ENCODE data around the gene ECSCR.

Gene ECSCR

GRCh38 chr5:139473565-139473964 is 11.0 kb upstream of the ECSCR start:
- no peak for DNase-seq

DNA sequence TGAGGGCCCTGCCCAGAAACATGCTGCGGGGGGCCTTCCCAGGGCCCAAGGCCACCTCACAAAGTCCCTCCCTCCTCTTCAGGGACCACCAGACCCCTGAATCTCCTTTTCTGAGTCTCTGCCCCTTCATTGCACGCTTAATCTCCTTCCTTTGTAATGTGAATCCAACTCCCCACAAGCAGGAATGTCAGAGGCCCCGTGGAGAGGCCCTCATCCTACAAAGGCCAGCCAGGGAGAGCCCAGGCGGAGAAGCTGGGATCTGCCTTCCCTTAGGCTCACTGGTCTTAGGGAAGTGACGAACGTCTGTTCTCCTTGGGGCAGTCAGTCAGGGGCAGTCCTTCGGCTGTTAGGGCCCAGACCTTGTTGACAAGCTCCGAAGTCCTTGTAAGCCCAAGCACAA is 10.6 kb upstream of the ECSCR start:
- DNase-seq, result no peak

DNA sequence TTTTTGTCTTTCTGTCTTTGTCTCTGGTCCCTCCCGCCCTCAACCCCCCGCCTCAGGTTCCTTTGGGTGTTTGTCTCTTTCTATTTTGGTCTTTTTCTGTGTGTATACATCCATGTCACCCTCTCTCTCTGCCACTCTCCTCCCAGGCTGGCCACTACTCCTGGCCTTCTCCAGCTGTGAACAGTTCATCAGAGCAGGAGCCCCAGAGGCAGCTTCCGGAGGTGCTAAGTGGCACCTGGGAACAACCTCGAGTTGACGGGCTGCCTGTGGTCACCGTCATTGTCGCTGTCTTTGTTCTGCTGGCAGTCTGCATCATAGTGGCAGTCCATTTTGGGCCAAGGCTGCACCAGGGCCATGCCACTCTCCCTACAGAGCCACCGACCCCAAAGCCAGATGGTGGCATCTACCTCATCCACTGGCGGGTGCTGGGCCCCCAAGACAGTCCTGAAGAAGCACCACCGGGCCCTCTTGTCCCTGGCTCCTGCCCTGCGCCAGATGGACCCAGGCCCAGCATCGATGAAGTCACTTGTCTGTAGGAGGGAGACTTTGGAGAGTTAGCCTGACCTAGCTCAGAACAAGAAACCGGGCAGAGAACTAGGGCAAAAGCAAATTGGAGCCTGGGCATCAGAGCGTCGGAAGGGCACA is 10.0 kb upstream of the ECSCR start:
- DNase-seq, result no peak

DNA sequence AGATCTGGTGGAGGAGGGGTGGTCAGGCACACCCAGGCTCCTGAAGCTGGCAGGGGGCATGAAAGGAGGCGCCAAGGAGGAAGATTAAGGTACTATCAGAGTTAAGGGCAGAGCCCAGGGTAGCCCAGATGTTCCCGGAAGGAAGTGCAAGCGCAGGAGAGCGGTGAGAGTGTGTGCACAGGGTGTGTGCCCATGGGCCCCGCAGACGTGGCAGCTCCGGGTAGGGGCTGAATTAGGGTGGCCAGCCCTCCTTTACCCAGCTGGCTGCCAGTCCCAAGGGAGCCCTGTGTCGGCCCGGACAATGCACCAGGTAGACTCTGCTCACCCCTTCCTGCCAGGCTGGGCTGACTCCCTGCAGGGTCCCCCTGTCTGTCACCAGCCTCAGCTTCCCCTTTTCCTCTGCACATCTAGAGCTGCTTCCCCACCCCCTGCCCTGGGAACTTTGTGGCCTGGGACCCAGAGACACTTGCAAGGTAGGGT is 8.3 kb upstream of the ECSCR start, which contains the start of gene SMIM33:
Gene SMIM33 (plus strand): TSS at position 184 of the 480 bp plus-strand sequence. CDS start 118 bp downstream, at position 302.
- DNase-seq, result peak; percentile 28 to 44

GRCh38 chr5:139468421-139468931 is 5.9 kb upstream of the ECSCR start:
- DNase-seq, result no peak

GRCh38 chr5:139461698-139462097 is 845 bp downstream of the ECSCR start:
- no peak for DNase-seq

GRCh38 chr5:139461176-139461575 is 1.4 kb downstream of the ECSCR start:
- no peak for DNase-seq

GRCh38 chr5:139460455-139460854 is 2.1 kb downstream of the ECSCR start:
- DNase-seq, result no peak

GRCh38 chr5:139459451-139459934 is 3.0 kb downstream of the ECSCR start:
- no peak for DNase-seq

- DNase-seq, result peak; percentile 75 to 77
These were observed 3.7 kb downstream of the ECSCR start for GRCh38 chr5:139458580-139459407.

GRCh38 chr5:139457653-139458306 is 4.8 kb downstream of the ECSCR start:
- DNase-seq, result no peak

DNA sequence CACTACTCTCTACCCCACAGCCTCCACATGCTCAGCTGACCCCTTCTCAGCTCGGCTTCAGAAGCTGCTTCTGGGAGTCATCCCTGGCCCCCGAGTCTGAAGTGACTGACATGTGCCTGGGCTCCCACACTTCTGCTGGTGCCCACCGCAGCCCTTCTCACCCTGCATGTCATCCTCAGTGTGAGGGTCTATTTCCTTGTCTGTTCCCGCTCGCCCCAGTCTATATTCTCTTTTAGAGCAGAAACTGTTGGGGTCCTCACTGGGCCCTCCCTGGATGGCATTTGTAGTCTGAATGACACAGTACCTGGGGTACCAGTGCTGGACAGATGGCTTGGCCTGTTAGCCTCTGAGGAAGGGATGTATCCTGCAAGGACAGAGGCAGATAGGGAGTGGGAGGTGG is 5.3 kb downstream of the ECSCR start:
- DNase-seq, result no peak

- DNase-seq, result no peak
These were observed 5.8 kb downstream of the ECSCR start for GRCh38 chr5:139456776-139457175.

DNA sequence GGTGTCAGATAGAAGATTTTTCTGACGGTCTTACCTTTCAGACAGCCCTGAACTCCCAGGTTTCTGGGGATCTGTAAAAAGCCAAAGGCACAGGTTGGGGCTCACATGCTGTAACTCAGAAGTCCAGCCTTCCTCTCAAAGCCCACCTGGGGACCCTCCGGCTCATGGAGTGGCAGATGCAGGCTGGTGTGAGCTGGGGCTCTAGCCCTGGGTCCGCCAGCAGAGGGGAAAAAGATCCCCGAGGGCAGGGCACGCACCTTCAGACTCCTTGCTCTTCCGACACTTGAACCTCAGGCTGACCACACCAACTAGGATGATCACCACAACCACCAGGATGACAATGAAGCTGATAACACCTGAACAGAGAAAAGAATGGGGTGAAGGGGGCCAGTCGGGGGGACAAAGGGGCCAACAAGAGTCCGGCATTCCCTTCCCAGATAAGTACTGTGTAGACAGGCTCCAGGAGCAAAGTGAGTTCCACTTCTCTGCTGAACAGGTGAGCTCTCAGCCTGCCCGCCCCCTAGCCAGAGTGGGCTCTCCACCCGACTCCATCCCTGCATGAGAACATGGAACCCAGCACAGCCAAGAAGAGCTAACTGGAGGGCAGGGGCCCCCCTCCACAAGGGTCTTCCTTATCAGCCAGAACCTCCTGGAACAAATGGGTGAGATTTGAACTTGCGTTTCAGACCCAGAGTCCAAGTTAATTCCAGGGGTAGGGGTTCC is 7.8 kb downstream of the ECSCR start:
- DNase-seq, result no peak

- DNase-seq, result peak; percentile 47 to 65
These were observed 8.6 kb downstream of the ECSCR start for GRCh38 chr5:139453683-139454567.

DNA sequence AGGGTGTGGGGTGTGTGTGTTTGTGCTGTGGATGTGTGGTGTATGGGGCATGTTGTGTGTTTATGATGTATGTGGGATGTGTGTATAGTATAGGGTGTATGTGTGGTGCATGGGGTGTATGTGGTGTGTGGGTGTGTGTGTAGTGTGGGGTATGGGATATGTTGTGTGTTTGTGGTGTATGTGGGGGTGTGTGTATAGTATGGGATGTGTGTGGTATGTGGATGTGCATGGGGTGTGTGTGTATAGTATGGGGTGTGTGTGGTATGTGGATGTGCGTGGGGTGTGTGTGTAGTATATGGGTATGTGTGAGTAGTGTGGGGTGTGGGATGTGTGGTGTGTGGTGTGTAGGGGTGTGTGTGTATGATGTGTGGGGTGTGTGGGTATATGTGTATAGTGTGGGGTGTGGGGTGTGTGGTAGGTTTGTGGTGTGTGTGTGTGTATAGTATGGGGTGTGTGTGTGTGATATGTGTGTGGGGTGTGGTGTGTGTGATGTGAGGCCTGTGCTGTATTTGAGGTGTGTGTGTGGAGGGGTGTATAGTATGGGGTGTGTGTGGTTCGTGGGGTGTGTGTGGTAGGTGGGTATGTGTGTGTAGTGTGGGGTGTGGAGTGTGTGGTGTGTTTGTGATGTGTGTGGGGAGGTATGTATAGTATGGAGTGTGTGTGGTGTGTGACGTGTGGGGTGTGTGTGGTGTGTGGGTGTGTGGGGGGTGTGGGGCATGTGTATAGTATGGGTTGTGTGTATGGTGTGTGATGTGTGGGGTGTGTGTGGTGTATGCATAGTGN is 10.5 kb downstream of the ECSCR start:
- DNase-seq, result no peak

DNA sequence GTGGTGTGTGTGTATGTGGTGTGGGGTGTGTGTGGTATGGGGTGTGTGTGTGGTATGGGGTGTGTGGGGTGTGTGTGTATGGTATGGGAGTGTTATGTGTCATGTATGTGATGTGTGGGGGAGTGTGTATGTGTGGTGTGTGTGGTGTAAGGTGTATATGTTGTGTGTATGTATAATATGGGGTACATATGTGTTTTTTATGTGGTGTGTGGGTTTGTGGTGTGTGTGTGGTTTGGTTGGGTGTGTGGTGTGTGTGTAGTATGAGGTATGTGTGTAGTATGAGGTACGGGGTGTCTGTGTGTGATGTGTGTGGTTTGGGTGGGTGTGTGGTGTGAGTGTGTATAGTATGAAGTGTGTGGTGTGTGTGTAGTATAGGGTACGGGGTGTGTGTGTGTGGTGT is 11.4 kb downstream of the ECSCR start:
- DNase-seq, result no peak

GRCh38 chr5:139446956-139447779 is 15.4 kb downstream of the ECSCR start:
- no peak for DNase-seq

GRCh38 chr5:139445325-139446170 is 17.0 kb downstream of the ECSCR start:
- no peak for DNase-seq

All from activated CD4-positive, alpha-beta T cell treated with anti-CD3 and anti-CD28 coated beads for 4 hours (primary cell).